K562 (cell line): ENCODE results near the gene LDAF1. TPM values are rescaled to one million over a fixed set of nuclear protein-coding genes. Genes with fewer than 3 reads are reported as not detected.

Experiments
- ATAC-seq: fragments of 200-7000 bp; cut with Tn5 transposase; 3 replicates; pipeline ENCODE4 v1.9.1; 2020; ENCODE audit warnings: moderate library complexity
- BruUV-seq: library from RNA; stranded (reverse); fragments of 400-500 nt; replicated peaks from 2 replicates; lab custom pipeline; 2021; lab: Mats Ljungman, UMichigan
- CTCF ChIA-PET: fragments of 300-600 bp; formaldehyde crosslinking; extraction: SDS; loops from one replicate; lab custom pipeline; 2021; ENCODE audit warnings: low intra/inter-chr PET ratio; lab: Yijun Ruan, JAX
- POLR2A ChIA-PET: fragments of 300-600, 350-650 bp; sonication (Branson Sonifier 250); formaldehyde crosslinking; extraction: SDS; loops from one replicate; lab custom pipeline; 2021; ENCODE audit warnings: antibody characterized with exemption, inconsistent platforms; lab: Yijun Ruan, JAX
- DNase-seq, 4 experiments: peaks; one replicate each; pipeline versions ENCODE4 v3.0.0 to v3.0.0-alpha.2; 2011 to 2018; ENCODE audit warnings: low spot score in 3 of 4, mixed read lengths in 3 of 4; ENCODE audit errors: extremely low read depth in 1 of 4
- FAIRE-seq: peaks from 2 replicates; lab custom pipeline; 2011; peaks lifted over from hg19 to GRCh38; lab: Jason Lieb, UNC
- H2AFZ ChIP-seq: 2 replicates; pipeline ENCODE4 v1.6.0; 2011; ENCODE audit warnings: low read depth, low read length, control low read depth, inconsistent platforms
- H3K27ac ChIP-seq: fragments of 200-600 bp; 3 replicates; pipeline ENCODE4 v1.8.0; 2011; ENCODE audit warnings: low read depth, mild to moderate bottlenecking, control low read depth, inconsistent platforms, low read length, moderate library complexity, mixed read lengths; ENCODE audit errors: extremely low read depth
- H3K27me3 ChIP-seq, 2 experiments: fragments of 300-600 bp in 1 of 2; 2 replicates in 1 of 2; 3 replicates in 1 of 2; pipeline versions ENCODE4 v1.6.0 to v1.8.0; 2011; ENCODE audit warnings: inconsistent platforms in 2 of 2, low read length in 2 of 2, mild to moderate bottlenecking in 1 of 2, mixed read lengths in 1 of 2, moderate library complexity in 1 of 2; ENCODE audit not compliant: control insufficient read depth in 2 of 2, insufficient read depth in 2 of 2
- H3K36me3 ChIP-seq: fragments of 300-600 bp; 3 replicates; pipeline ENCODE4 v1.8.0; 2011; ENCODE audit warnings: mild to moderate bottlenecking, low read length, inconsistent platforms; ENCODE audit not compliant: control insufficient read depth, insufficient read depth
- H3K4me1 ChIP-seq, 2 experiments: fragments of 200-600 bp in 1 of 2; replicated peaks in 1 of 2; 2 replicates in 1 of 2; 3 replicates in 1 of 2; pipeline versions ENCODE4 v1.5.1 to v1.8.0; 2011; ENCODE audit warnings: inconsistent platforms in 2 of 2, low read length in 2 of 2, mild to moderate bottlenecking in 1 of 2, mixed read lengths in 1 of 2, moderate library complexity in 1 of 2; ENCODE audit not compliant: control insufficient read depth in 2 of 2, insufficient read depth in 2 of 2
- H3K4me2 ChIP-seq: 2 replicates; pipeline ENCODE4 v1.6.1; 2011; ENCODE audit warnings: low read length, control low read depth, inconsistent platforms, mixed read lengths; ENCODE audit not compliant: insufficient read depth
- H3K4me3 ChIP-seq: fragments of 200-600 bp; sonication (generic), shearing (Covaris generic); 2 replicates; pipeline ENCODE4 v1.5.1; 2016; ENCODE audit warnings: control low read depth, inconsistent platforms
- H3K79me2 ChIP-seq: fragments of 200-600 bp; 3 replicates; pipeline ENCODE4 v1.8.0; 2011; ENCODE audit warnings: low read length, inconsistent platforms; ENCODE audit not compliant: control insufficient read depth, insufficient read depth
- H3K9ac ChIP-seq, 2 experiments: 2 replicates each; pipeline versions ENCODE4 v1.6.0 to v1.6.1; 2011; ENCODE audit warnings: low read depth in 2 of 2, low read length in 2 of 2, control low read depth in 1 of 2, inconsistent platforms in 1 of 2, mild to moderate bottlenecking in 1 of 2, mixed read lengths in 1 of 2; ENCODE audit not compliant: insufficient read depth in 1 of 2
- H3K9me1 ChIP-seq: one replicate; pipeline ENCODE4 v1.6.0; 2011; ENCODE audit warnings: inconsistent platforms, mild to moderate bottlenecking, low read length, moderate library complexity; ENCODE audit not compliant: control insufficient read depth, insufficient read depth
- H3K9me3 ChIP-seq: replicated peaks from 2 replicates; pipeline ENCODE4 v1.5.1; 2011; ENCODE audit warnings: low read depth, low read length, inconsistent platforms; ENCODE audit not compliant: control insufficient read depth, insufficient read depth
- H4K20me1 ChIP-seq: replicated peaks from 2 replicates; pipeline ENCODE4 v1.6.1; 2011; ENCODE audit warnings: low read length, inconsistent platforms, mixed read lengths; ENCODE audit not compliant: control insufficient read depth, insufficient read depth
- CEBPG ChIP-seq, 3 experiments: fragments of 200-800 bp in 1 of 3; sonication (Bioruptor generic) in 1 of 3; sonication (generic) in 1 of 3; formaldehyde crosslinking in 1 of 3; IDR thresholded peaks in 2 of 3; conservative IDR thresholded peaks in 1 of 3; 2 replicates each; pipeline versions ENCODE4 v1.6.1 to v1.8.0; 2016 to 2022; ENCODE audit warnings: missing compliant biosample characterization in 2 of 3, missing genetic modification characterization in 2 of 3, mild to moderate bottlenecking in 1 of 3, missing genetic modification reagents in 1 of 3
- CTBP1 ChIP-seq: fragments of 450-650 bp; IDR thresholded peaks from 2 replicates; pipeline ENCODE4 v1.6.1; 2016; ENCODE audit warnings: borderline replicate concordance
- ZNF232 ChIP-seq: sonication (generic); formaldehyde crosslinking; IDR thresholded peaks from 2 replicates; pipeline ENCODE4 v1.8.0; 2022; ENCODE audit warnings: mild to moderate bottlenecking, missing genetic modification reagents
- WGBS: fragments of 100-300 bp; shearing (Covaris generic); methylation state at CpG from one replicate; pipeline ENCODE4 v1.1.6; 2016; ENCODE audit warnings: low coverage, mixed read lengths; ENCODE audit not compliant: insufficient coverage; ENCODE audit errors: missing lambda C conversion rate; 5-methylcytosine and 5-hydroxymethylcytosine counted together
- in situ Hi-C: fragments of 300-500 bp; cut with MboI; formaldehyde crosslinking; loops from 4 replicates; pipeline ENCODE4 v1.15.0; 2018; ENCODE audit warnings: inconsistent platforms, mixed read lengths
- intact Hi-C: fragments of 100-400 bp; cut with micrococcal nuclease; formaldehyde crosslinking; loops from 2 replicates; pipeline ENCODE4 v1.14.2; 2022
- polyA plus RNA-seq, 8 experiments: library from polyadenylated mRNA; depleted of rRNA in 4 of 8; stranded (reverse) in 5 of 8; unstranded in 3 of 8; fragments of >200 nt; fragmentation: Nextera tagmentation in 2 of 8; fragmentation: Illumina TruSeq in 1 of 8; extraction: Ambion mirVana in 2 of 8; extraction: Trizol in 1 of 8; gene quantifications; 2 replicates each; pipeline versions ENCODE4 v1.2.1 to v1.2.3, GENCODE V29; 2011 to 2014; ENCODE audit warnings: inconsistent platforms in 1 of 8, missing spikeins in 1 of 8
- total RNA-seq, 7 experiments: library from RNA; depleted of rRNA in 6 of 7; stranded (reverse); fragments of >200 nt in 6 of 7; fragmentation: Illumina TruSeq in 2 of 7; extraction: Trizol in 2 of 7; gene quantifications; 2 replicates each; pipeline versions ENCODE4 v1.2.1 to v1.2.3, GENCODE V29; 2011 to 2021; ENCODE audit warnings: low replicate concordance in 1 of 7
- TF ChIP-seq, protein P1 (sequence below): IDR thresholded peaks from 2 replicates; pipeline ENCODE4 v1.6.1; 2012; ENCODE audit warnings: low read depth, low read length, improper control_type of control experiment, borderline replicate concordance
- TF ChIP-seq, protein P2 (sequence below): sonication (generic); formaldehyde crosslinking; IDR thresholded peaks from 2 replicates; pipeline ENCODE4 v1.8.1; 2023; ENCODE audit warnings: mild to moderate bottlenecking, missing genetic modification reagents
- TF ChIP-seq, protein P3 (sequence below), 3 experiments: fragments of 200-800 bp in 1 of 3; fragments of 250-450 bp in 1 of 3; fragments of 450-650 bp in 1 of 3; sonication (Bioruptor Pico) in 1 of 3; sonication (Bioruptor generic) in 1 of 3; formaldehyde crosslinking in 1 of 3; IDR thresholded peaks; 2 replicates each; pipeline versions ENCODE4 v1.6.1 to v1.8.0; 2016 to 2022; ENCODE audit warnings: mild to moderate bottlenecking in 2 of 3, missing genetic modification characterization in 2 of 3, missing compliant biosample characterization in 1 of 3, moderate library complexity in 1 of 3

Gene LDAF1
- total and polyA plus RNA-seq, 9 of the 15 experiments (the other 6 are each of a cell fraction or from before 2014, with no cell fraction given): 7.0 to 20.1 (median 12.5) TPM

DNA sequence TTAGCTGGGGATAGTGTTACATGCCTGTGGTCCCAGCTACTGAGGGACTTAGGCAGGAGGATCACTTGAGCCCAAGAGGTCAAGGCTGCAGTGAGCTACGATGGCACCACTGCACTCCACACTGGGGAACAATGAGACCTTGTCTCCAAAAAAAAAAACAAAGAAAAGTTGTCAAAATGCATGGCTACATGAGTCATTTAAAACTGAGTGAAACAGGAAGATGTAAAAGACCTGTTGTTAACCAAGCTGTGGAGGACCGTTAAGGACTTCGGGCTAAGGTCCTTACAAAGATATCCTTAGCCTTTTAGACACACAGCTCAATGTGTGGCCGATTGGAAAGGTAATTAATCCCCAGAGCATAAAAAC lies 27.8 kb downstream of the LDAF1 start (continued):
- no peak for TF ChIP-seq CTBP1
- TF ChIP-seq ZNF232 (CRISPR knock-in tag): no peak

DNA sequence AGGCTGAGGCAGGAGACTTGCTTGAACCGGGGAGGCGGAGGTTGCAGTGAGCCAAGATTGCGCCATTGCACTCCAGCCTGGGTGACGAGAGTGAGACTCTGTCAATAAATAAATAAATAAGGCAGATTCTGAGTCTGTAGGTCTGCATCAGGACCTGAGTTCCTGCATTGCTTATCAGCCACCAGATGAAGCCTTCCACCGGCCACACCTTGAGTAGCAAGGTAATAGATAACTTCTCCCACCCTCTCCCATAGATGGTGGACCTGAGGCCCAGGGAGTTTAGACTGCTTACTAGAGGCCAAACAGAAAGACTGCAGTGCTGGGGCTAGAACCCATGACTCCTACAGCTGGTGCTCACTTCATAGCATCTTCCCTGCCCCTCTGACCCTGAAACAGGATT lies 30.8 kb downstream of the LDAF1 start:
- Histone ChIP-seq H3K4me2 (no peak overlapping the region), H3K9me1 (no peaks in the 10 kb centered on the region)
- peak; percentile 15; the same call in 2 of the 3 replicates for ATAC-seq

More for the DNA sequence above, 30.8 kb downstream of the LDAF1 start:
- TF ChIP-seq, protein P1, sequence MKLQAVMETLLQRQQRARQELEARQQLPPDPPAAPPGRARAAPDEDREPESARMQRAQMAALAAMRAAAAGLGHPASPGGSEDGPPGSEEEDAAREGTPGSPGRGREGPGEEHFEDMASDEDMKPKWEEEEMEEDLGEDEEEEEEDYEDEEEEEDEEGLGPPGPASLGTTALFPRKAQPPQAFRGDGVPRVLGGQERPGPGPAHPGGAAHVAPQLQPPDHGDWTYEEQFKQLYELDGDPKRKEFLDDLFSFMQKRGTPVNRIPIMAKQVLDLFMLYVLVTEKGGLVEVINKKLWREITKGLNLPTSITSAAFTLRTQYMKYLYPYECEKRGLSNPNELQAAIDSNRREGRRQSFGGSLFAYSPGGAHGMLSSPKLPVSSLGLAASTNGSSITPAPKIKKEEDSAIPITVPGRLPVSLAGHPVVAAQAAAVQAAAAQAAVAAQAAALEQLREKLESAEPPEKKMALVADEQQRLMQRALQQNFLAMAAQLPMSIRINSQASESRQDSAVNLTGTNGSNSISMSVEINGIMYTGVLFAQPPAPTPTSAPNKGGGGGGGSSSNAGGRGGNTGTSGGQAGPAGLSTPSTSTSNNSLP: no peak
- TF ChIP-seq CEBPG (CRISPR knock-in tag; IDR thresholded peaks at IDR 0.05): no peak
- 0 out of 4 replicates have a peak, but pooled peaks of 1 of the 2 experiments have one; percentile 23 for TF ChIP-seq CEBPG (tag; conservative IDR thresholded peaks at IDR 0.05 in 1 of 2, IDR thresholded peaks at IDR 0.05 in 1 of 2)
- TF ChIP-seq, protein P2, sequence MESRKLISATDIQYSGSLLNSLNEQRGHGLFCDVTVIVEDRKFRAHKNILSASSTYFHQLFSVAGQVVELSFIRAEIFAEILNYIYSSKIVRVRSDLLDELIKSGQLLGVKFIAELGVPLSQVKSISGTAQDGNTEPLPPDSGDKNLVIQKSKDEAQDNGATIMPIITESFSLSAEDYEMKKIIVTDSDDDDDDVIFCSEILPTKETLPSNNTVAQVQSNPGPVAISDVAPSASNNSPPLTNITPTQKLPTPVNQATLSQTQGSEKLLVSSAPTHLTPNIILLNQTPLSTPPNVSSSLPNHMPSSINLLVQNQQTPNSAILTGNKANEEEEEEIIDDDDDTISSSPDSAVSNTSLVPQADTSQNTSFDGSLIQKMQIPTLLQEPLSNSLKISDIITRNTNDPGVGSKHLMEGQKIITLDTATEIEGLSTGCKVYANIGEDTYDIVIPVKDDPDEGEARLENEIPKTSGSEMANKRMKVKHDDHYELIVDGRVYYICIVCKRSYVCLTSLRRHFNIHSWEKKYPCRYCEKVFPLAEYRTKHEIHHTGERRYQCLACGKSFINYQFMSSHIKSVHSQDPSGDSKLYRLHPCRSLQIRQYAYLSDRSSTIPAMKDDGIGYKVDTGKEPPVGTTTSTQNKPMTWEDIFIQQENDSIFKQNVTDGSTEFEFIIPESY (CRISPR knock-in tag): no peak
- TF ChIP-seq, protein P3, sequence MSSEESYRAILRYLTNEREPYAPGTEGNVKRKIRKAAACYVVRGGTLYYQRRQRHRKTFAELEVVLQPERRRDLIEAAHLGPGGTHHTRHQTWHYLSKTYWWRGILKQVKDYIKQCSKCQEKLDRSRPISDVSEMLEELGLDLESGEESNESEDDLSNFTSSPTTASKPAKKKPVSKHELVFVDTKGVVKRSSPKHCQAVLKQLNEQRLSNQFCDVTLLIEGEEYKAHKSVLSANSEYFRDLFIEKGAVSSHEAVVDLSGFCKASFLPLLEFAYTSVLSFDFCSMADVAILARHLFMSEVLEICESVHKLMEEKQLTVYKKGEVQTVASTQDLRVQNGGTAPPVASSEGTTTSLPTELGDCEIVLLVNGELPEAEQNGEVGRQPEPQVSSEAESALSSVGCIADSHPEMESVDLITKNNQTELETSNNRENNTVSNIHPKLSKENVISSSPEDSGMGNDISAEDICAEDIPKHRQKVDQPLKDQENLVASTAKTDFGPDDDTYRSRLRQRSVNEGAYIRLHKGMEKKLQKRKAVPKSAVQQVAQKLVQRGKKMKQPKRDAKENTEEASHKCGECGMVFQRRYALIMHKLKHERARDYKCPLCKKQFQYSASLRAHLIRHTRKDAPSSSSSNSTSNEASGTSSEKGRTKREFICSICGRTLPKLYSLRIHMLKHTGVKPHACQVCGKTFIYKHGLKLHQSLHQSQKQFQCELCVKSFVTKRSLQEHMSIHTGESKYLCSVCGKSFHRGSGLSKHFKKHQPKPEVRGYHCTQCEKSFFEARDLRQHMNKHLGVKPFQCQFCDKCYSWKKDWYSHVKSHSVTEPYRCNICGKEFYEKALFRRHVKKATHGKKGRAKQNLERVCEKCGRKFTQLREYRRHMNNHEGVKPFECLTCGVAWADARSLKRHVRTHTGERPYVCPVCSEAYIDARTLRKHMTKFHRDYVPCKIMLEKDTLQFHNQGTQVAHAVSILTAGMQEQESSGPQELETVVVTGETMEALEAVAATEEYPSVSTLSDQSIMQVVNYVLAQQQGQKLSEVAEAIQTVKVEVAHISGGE (CRISPR knock-in tag; IDR thresholded peaks at IDR 0.05): no peak
- no peak overlapping the region for H2AFZ ChIP-seq
- H3K4me1 ChIP-seq: peaks cover 5 to 8% of the 10 kb centered on the region in 2 experiments; a peak in 3 of 5 replicates
- CTCF ChIA-PET: interaction anchor here (0.6 to 3.1 kb wide), 5 partner anchors 89 to 415 kb away, joined by 3 to 27 read pairs (median 4); partner anchors contain the start of gene CRYM
- no peaks in the 10 kb centered on the region for H3K9me3 ChIP-seq
- 17% methylated on average over 5 of the region's 5 CpGs for WGBS
- H3K4me3 ChIP-seq: no peak overlapping the region
- DNase-seq (peak in 1 of 4 experiments; percentile 18), FAIRE-seq (no peak)
- in situ Hi-C loops (loop anchor here (5.0 to 10.0 kb wide), 2 partner anchors 108 to 1505 kb away; no protein-coding TSS in a partner anchor), intact Hi-C loops (loop anchor here (2.0 to 10.0 kb wide), 2 partner anchors 89 to 1135 kb away; partner anchors contain the start of gene CRYM)
- H3K79me2 ChIP-seq: no peaks in the 10 kb centered on the region
- POLR2A ChIA-PET: interaction anchor here (0.8 to 1.5 kb wide), 3 partner anchors 11 to 111 kb away, joined by 3 to 6 read pairs (median 5); no protein-coding TSS in a partner anchor
- H3K36me3 ChIP-seq: no peaks in the 10 kb centered on the region
- peaks cover 2 to 6% of the 10 kb centered on the region in 2 experiments; a peak in 2 of 5 replicates for H3K27me3 ChIP-seq
- H3K9ac ChIP-seq: 0 out of 4 replicates have a peak overlapping the region, but pooled peaks of 1 of the 2 experiments have one; percentile 3
- no TSS peak for BruUV-seq
- H4K20me1 ChIP-seq: peaks cover 3% of the 10 kb centered on the region; the same call in 1 of the 2 replicates
- H3K27ac ChIP-seq: no peak overlapping the region
